Brain microvascular endothelial cell (primary cell): ENCODE results near the gene CEP89.

Experiments used
- DNase-seq: peaks from one replicate; pipeline ENCODE4 v3.0.0-alpha.2; 2020
- H3K27ac ChIP-seq: fragments of 250-450 bp; sonication (Bioruptor Pico); 2 replicates; pipeline ENCODE4 v1.5.1; 2020; ENCODE audit warnings: mild to moderate bottlenecking, moderate library complexity
- H3K27me3 ChIP-seq: fragments of 250-450 bp; sonication (Bioruptor Pico); replicated peaks from 2 replicates; pipeline ENCODE4 v1.5.1; 2020; ENCODE audit warnings: mild to moderate bottlenecking
- H3K36me3 ChIP-seq: fragments of 250-450 bp; sonication (Bioruptor Pico); replicated peaks from 2 replicates; pipeline ENCODE4 v1.5.1; 2020; ENCODE audit warnings: mild to moderate bottlenecking
- H3K4me3 ChIP-seq: 2 replicates; pipeline ENCODE4 v1.5.1; 2011; ENCODE audit warnings: low read depth, mild to moderate bottlenecking, control low read depth, low read length, moderate library complexity
- CTCF ChIP-seq: IDR thresholded peaks from 2 replicates; pipeline ENCODE4 v1.5.1; 2011; ENCODE audit warnings: low read depth, mild to moderate bottlenecking, moderate library complexity, low read length, control low read depth, inconsistent platforms; ENCODE audit errors: missing control alignments
- in situ Hi-C: cut with HindIII; loops from 2 replicates; pipeline ENCODE4 v1.10.0; 2017; ENCODE audit warnings: low sequenced_read_pairs, low pct_ligation_motif_present

The CEP89 gene

DNA sequence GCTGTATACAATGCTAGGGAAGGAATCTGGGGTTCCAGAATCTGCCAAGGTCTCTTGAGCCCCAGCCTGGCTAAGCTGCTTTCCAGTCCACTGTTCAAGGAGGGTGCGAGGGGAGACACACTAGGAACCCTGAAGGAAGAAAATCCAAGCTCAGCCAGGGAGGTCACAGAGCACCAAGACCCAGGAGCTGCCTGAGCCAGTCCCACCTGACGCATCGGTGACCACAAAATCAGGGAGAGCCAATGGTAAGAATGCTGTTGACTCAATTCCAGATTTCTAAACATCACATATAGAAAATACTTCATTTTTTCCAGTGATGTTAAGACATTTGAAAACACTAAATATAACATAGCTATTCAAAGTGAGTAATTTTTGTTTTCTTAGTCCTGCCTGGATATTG, 50.1 kb downstream of the CEP89 start:
- peaks cover 18% of the 10 kb centered on the region for H3K36me3 ChIP-seq
- in situ Hi-C loops, result no loop called here
- no peak overlapping the region for H3K4me3 ChIP-seq
- TF ChIP-seq CTCF, result no peak
- no peak overlapping the region for H3K27ac ChIP-seq
- no peaks in the 10 kb centered on the region for H3K27me3 ChIP-seq
- DNase-seq, result no peak

DNA sequence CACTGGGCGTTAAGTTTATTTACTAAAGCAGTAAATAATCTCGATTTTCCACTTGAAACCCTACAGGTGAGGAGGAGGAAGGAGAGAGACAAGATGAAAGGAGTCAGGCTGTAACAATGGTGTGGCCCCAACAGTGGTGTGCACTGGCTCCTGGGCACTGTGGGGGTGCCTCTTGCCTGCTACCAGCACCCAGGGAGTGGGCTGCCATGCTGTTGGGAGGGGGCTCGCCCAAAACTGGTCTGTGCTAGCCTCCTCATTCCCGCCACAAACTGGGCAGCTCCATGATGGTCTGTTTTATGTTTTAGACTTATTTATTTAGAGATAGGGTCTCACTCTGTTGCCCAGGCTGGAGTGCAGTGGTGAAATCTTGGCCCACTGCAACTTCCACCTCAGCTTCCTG, 52.4 kb downstream of the CEP89 start:
- TF ChIP-seq CTCF, result no peak
- no peaks in the 10 kb centered on the region for H3K27me3 ChIP-seq
- H3K27ac ChIP-seq, result no peak overlapping the region
- in situ Hi-C loops, result no loop called here
- H3K4me3 ChIP-seq, result no peak overlapping the region
- no peak for DNase-seq
- peaks cover 16% of the 10 kb centered on the region for H3K36me3 ChIP-seq

DNA sequence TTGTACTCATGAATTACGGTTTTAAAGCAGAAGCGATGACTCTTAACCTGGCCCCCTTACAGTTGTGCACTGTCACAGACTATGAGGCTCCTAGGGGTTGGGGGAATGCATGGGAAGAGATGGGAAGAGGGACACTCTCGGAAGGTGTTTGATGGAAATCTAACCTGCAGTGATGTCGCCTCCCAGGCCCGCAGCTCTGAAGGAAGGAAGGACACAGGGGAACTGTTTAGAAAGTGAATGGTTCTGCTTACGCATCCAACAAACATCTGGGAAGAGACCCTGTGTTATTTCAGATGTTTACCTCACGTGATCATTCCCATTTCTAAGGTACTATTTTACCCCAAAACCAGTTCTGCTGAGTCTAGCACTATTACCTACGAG, 54.2 kb downstream of the CEP89 start:
- Histone ChIP-seq H3K27me3 (no peaks in the 10 kb centered on the region), H3K4me3 (no peak overlapping the region), H3K27ac (no peak overlapping the region), H3K36me3 (peaks cover 7% of the 10 kb centered on the region)
- in situ Hi-C loops, result no loop called here
- DNase-seq, result no peak
- no peak for TF ChIP-seq CTCF

GRCh38 chr19:32916969-32917615, 54.7 kb downstream of the CEP89 start:
- Histone ChIP-seq H3K4me3 (no peak overlapping the region), H3K27ac (no peak overlapping the region), H3K36me3 (peaks cover 7% of the 10 kb centered on the region), H3K27me3 (no peaks in the 10 kb centered on the region)
- TF ChIP-seq CTCF, result no peak
- no peak for DNase-seq
- in situ Hi-C loops, result no loop called here

- no peak for DNase-seq
- in situ Hi-C loops, result no loop called here
- TF ChIP-seq CTCF, result no peak
- no peak overlapping the region for H3K27ac ChIP-seq
- H3K27me3 ChIP-seq, result no peaks in the 10 kb centered on the region
- H3K4me3 ChIP-seq, result no peak overlapping the region
- peaks cover 5% of the 10 kb centered on the region for H3K36me3 ChIP-seq
Measured at GRCh38 chr19:32914879-32915660, 56.7 kb downstream of the CEP89 start.

- Histone ChIP-seq H3K27ac (no peak overlapping the region), H3K27me3 (no peaks in the 10 kb centered on the region), H3K4me3 (no peak overlapping the region), H3K36me3 (peaks cover 7% of the 10 kb centered on the region)
- in situ Hi-C loops, result no loop called here
- no peak for DNase-seq
- TF ChIP-seq CTCF, result no peak
Measured at GRCh38 chr19:32911467-32911866, 60.3 kb downstream of the CEP89 start.
